Mucosa of descending colon (tissue), 3 donors: ENCODE data around the gene C2CD3. TPM values are rescaled to one million over a fixed set of nuclear protein-coding genes. Genes with fewer than 3 reads are reported as not detected.

Experiments
- ATAC-seq: fragments of 200-7000 bp; cut with Tn5 transposase; one replicate; pipeline ENCODE4 v1.9.1; 2020; ENCODE audit warnings: mild to moderate bottlenecking, moderate library complexity
- DNase-seq, 3 donors: peaks; one replicate each; pipeline ENCODE4 v3.0.0-alpha.2; 2020
- H3K36me3 ChIP-seq: fragments of 200-600 bp; one replicate; pipeline ENCODE4 v1.8.0; 2021; ENCODE audit warnings: low read depth, mild to moderate bottlenecking
- H3K4me1 ChIP-seq: fragments of 200-600 bp; one replicate; pipeline ENCODE4 v1.8.0; 2021; ENCODE audit warnings: low read depth, mild to moderate bottlenecking
- H3K4me3 ChIP-seq: fragments of 200-600 bp; one replicate; pipeline ENCODE4 v1.8.0; 2021; ENCODE audit warnings: mild to moderate bottlenecking
- H3K9me3 ChIP-seq: fragments of 200-600 bp; one replicate; pipeline ENCODE4 v1.8.0; 2021; ENCODE audit warnings: mild to moderate bottlenecking
- CTCF ChIP-seq: fragments of 200-600 bp; IDR thresholded peaks from one replicate; pipeline ENCODE4 v1.8.0; 2022; ENCODE audit warnings: antibody characterized with exemption, mild to moderate bottlenecking
- intact Hi-C, 2 donors: fragments of 100-400 bp; cut with DNase I in 1 of 2; cut with micrococcal nuclease in 1 of 2; formaldehyde crosslinking; loops; one replicate each; pipeline versions ENCODE4 v1.11.0 to v1.11.1; 2022; cut with DNase I, micrococcal nuclease
- total RNA-seq, 3 donors: library from RNA; stranded (reverse); fragmentation: NEBNext Ultra II Directional in 2 of 3; extraction: Animal tissue kit (Norgen Biotek cat#: 25700) in 2 of 3; gene quantifications; one replicate each; pipeline versions ENCODE4 v1.2.1 to v1.2.4, GENCODE V29; 2021 to 2023
- donor health status: DM: no; HTN: no; CAD: no; lungs with moderate emphysema.
- donor health status: DM: no; HTN: no; CAD: no.
- donor health status: DM: no; HTN: yes; CAD: no.

C2CD3 gene
- total RNA-seq, 3 donors from 2014 or later: 22.3 to 37.2 (median 32.1) TPM

- no peak for DNase-seq
- Histone ChIP-seq H3K4me3 (no peak overlapping the region), H3K36me3 (no peaks in the 10 kb centered on the region), H3K9me3 (no peaks in the 10 kb centered on the region), H3K4me1 (no peaks in the 10 kb centered on the region)
- TF ChIP-seq CTCF: no peak
- intact Hi-C loops: no loop called here
- no peak for ATAC-seq
Observed at GRCh38 chr11:74157169-74157568, 13.6 kb downstream of the C2CD3 start.

DNA sequence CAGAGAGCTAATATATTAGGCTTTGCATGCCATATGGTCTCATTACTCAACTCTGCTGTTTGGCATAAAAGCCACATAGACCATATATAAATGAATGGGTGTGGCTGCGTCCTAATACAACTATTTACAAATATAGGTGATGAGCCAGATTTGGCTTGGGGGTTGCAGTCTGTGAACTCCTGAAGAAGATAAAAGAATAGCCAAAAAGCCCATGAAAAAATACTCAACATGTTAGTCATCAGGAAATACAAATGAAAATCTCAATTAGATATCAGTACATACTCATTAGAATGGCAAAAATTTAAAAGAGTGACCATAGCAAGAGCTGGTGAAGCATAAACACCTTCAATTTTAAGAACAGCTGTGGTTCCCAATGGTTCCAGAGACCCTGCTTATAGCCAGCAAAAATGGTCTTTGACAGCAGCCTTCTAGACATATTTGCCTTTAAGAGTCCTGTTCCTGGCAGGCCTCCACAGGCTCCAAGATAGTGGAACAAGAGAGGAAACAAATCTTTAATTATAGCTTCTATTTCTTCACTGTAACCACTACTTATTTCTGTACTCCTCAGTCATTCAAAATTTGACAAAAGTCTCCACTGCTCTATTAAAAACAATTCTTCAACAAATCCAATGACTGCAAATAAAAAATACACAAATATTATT lies 16.1 kb downstream of the C2CD3 start:
- Histone ChIP-seq H3K36me3 (no peaks in the 10 kb centered on the region), H3K9me3 (no peaks in the 10 kb centered on the region), H3K4me1 (no peaks in the 10 kb centered on the region), H3K4me3 (no peak overlapping the region)
- no peak for TF ChIP-seq CTCF
- ATAC-seq: no peak
- DNase-seq: no peak
- intact Hi-C loops: no loop called here

DNA sequence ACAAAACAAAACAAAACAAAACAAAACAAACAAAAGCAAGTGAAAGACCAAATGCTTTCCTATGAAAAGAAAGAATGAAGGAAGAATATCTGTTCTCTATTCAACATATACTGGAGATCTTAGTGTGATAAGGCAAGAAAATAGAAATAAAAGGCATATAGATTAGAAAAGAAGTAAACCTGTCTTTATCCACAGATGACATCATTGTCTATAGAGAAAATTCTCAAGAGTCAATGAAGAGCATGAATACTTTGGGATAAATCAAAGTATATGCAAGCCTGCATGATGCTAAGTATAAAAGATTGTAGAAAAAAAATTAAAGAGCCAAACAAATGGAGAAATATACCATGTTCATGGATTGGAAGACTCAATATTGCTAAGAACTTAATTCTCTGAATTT lies 17.6 kb downstream of the C2CD3 start:
- no peak for DNase-seq
- H3K4me3 ChIP-seq: no peak overlapping the region
- H3K36me3 ChIP-seq: no peaks in the 10 kb centered on the region
- H3K9me3 ChIP-seq: no peaks in the 10 kb centered on the region
- no peaks in the 10 kb centered on the region for H3K4me1 ChIP-seq
- no peak for ATAC-seq
- TF ChIP-seq CTCF: no peak
- intact Hi-C loops: no loop called here

GRCh38 chr11:74147199-74147929 lies 23.4 kb downstream of the C2CD3 start:
- H3K9me3 ChIP-seq: no peaks in the 10 kb centered on the region
- TF ChIP-seq CTCF: no peak
- intact Hi-C loops: no loop called here
- no peak overlapping the region for H3K4me3 ChIP-seq
- no peak for DNase-seq
- no peak for ATAC-seq
- H3K36me3 ChIP-seq: no peaks in the 10 kb centered on the region
- no peaks in the 10 kb centered on the region for H3K4me1 ChIP-seq

DNA sequence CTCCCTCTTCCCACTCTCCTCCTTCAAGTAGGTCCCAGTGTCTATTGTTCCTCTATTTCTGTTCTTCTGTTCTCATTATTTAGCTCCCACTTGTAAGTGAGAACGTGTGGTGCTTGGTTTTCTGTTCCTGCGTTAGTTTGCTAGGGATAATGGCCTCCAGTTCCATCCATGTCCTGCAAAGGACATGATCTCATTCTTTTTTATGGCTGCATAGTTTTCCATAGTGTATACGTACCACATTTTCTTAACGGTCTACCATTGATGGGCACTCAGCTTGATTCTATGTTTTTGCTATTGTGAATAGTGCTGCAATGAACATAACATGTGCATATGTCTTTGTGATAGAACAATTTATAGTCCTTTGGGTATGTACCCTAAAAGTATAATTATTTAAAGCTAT lies 26.2 kb downstream of the C2CD3 start:
- intact Hi-C loops: no loop called here
- DNase-seq: no peak
- no peaks in the 10 kb centered on the region for H3K4me1 ChIP-seq
- no peak overlapping the region for H3K4me3 ChIP-seq
- TF ChIP-seq CTCF: no peak
- ATAC-seq: no peak
- no peaks in the 10 kb centered on the region for H3K9me3 ChIP-seq
- no peaks in the 10 kb centered on the region for H3K36me3 ChIP-seq
